ENCODE results near the gene MEI1. TPM values are rescaled to one million over a fixed set of nuclear protein-coding genes. Genes with fewer than 3 reads are reported as not detected.

MEI1 gene
- total RNA-seq, 2 experiments from 2014 or later, result 27.7 to 28.4 TPM

DNA sequence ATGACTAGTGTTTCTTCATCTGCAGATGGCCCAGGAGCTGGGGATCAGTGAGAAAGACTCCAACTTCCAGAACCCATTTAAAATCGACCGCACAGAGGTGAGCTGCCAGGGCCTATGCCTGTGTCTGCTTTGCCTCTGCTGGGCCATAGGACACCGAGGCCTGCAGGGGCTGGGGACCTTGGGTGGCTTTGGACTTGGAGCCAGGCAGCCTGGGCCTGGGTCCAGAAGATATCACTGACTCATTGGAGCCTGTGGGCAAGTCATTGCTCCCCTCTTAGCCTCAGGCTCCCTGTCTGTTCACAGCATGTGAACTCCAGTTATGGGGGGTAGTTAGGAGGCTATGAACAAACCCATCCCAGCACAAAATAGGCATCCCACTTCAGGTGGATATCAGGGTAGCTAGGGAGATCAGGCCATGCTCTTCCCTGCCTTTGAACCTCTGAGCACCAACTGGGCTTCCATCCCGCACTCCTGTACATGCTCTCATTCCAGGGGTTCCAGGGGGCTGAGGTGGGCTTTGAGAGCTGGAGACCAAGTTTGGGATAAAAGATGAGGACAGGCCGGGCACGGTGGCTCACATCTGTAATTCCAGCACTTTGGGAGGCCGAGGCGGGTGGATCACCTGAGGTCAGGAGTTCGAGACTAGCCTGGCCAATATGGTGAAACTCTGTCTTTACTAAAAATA, 114.6 kb downstream of the MEI1 start:
- H3K4me1 Mint-ChIP-seq (ENCODE audit: low read depth), result peaks cover 3% of the 10 kb centered on the region
- ChIA-PET CTCF (interaction anchor here (1.3 to 1.7 kb wide), 2 partner anchors 67 to 112 kb away, joined by 4 read pairs; no protein-coding TSS in a partner anchor), POLR2A (interaction anchor here (0.9 to 1.7 kb wide), 5 partner anchors 9 to 147 kb away, joined by 3 to 5 read pairs (median 4); partner anchors contain the start of gene SREBF2)
- H3K9me3 Mint-ChIP-seq, result no peaks in the 10 kb centered on the region
- TF ChIP-seq, protein P1, sequence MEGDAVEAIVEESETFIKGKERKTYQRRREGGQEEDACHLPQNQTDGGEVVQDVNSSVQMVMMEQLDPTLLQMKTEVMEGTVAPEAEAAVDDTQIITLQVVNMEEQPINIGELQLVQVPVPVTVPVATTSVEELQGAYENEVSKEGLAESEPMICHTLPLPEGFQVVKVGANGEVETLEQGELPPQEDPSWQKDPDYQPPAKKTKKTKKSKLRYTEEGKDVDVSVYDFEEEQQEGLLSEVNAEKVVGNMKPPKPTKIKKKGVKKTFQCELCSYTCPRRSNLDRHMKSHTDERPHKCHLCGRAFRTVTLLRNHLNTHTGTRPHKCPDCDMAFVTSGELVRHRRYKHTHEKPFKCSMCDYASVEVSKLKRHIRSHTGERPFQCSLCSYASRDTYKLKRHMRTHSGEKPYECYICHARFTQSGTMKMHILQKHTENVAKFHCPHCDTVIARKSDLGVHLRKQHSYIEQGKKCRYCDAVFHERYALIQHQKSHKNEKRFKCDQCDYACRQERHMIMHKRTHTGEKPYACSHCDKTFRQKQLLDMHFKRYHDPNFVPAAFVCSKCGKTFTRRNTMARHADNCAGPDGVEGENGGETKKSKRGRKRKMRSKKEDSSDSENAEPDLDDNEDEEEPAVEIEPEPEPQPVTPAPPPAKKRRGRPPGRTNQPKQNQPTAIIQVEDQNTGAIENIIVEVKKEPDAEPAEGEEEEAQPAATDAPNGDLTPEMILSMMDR (IDR thresholded peaks at IDR 0.05), result no peak
- no peak for ATAC-seq
- peaks cover 11% of the 10 kb centered on the region for H3K36me3 Mint-ChIP-seq (ENCODE audit: low read depth)
- DNase-seq, result no peak
- H3K27ac Mint-ChIP-seq, result no peak overlapping the region
- H3K27me3 Mint-ChIP-seq, result no peaks in the 10 kb centered on the region
- no peak overlapping the region for H3K4me3 Mint-ChIP-seq
- intact Hi-C loops (cut with micrococcal nuclease), result no loop called here

DNA sequence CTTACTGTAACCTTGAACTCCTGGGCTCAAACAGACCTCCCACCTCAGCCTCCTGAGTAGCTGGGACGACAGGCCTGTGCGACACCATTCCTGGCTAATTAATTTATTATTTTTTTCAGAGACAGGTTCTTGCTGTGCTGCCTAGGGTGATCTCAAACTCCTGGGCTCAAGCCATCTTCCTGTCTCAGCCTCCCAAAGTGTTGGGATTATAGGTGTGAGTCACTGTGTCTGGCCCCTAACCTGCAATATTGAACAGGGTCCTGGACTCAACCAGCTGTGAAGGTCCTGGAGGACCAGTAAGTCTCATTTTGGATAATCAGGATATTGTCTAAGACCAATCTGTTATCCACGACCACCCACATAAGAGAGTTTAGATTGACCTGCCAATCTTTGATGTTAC, 116.4 kb downstream of the MEI1 start:
- Mint-ChIP-seq H3K27me3 (no peaks in the 10 kb centered on the region), H3K4me3 (no peak overlapping the region), H3K36me3 (ENCODE audit: low read depth) (peaks cover 6% of the 10 kb centered on the region), H3K9me3 (no peaks in the 10 kb centered on the region), H3K27ac (no peak overlapping the region), H3K4me1 (ENCODE audit: low read depth) (peaks cover 3% of the 10 kb centered on the region)
- ATAC-seq (no peak), DNase-seq (no peak)
- CTCF ChIA-PET, result no interaction called here
- intact Hi-C loops (cut with micrococcal nuclease), result no loop called here
- TF ChIP-seq, protein P1 (IDR thresholded peaks at IDR 0.05), result no peak
- POLR2A ChIA-PET, result no interaction called here

DNA sequence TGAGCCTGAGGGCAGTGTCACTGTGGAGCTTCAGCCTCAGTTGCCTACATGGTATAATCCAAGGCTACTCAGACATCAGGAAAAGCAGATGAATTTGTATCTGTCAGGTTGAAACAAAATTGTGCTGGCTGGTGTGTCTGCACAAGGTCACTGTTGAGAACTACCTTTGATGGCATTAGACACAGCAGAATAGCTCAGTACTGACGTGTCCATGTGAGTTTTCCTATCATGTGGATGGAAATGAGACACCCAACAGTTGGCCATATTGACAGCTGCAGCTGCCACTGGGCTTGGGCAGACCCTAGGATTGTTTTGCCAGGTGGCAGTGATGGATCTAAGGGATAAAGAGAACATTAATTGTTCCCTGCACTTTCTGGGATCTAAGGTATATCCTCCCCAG, 116.9 kb downstream of the MEI1 start:
- Mint-ChIP-seq H3K4me3 (no peak overlapping the region), H3K27ac (no peak overlapping the region), H3K27me3 (no peaks in the 10 kb centered on the region), H3K36me3 (ENCODE audit: low read depth) (peaks cover 8% of the 10 kb centered on the region), H3K4me1 (ENCODE audit: low read depth) (peaks cover 3% of the 10 kb centered on the region), H3K9me3 (no peaks in the 10 kb centered on the region)
- TF ChIP-seq, protein P1 (IDR thresholded peaks at IDR 0.05), result no peak
- ATAC-seq (no peak), DNase-seq (no peak)
- ChIA-PET POLR2A (no interaction called here), CTCF (no interaction called here)
- intact Hi-C loops (cut with micrococcal nuclease), result no loop called here

- TF ChIP-seq, protein P1 (IDR thresholded peaks at IDR 0.05), result no peak
- peaks cover 8% of the 10 kb centered on the region for H3K36me3 Mint-ChIP-seq (ENCODE audit: low read depth)
- POLR2A ChIA-PET, result no interaction called here
- ATAC-seq (no peak), DNase-seq (no peak)
- H3K27ac Mint-ChIP-seq, result no peak overlapping the region
- intact Hi-C loops (cut with micrococcal nuclease), result no loop called here
- CTCF ChIA-PET, result interaction anchor here (1.0 kb wide), 1 partner anchor 124 kb away, joined by 3 read pairs; no protein-coding TSS in a partner anchor
- H3K4me3 Mint-ChIP-seq, result no peak overlapping the region
- H3K9me3 Mint-ChIP-seq, result no peaks in the 10 kb centered on the region
- no peaks in the 10 kb centered on the region for H3K27me3 Mint-ChIP-seq
- H3K4me1 Mint-ChIP-seq (ENCODE audit: low read depth), result peaks cover 8% of the 10 kb centered on the region
Measured at GRCh38 chr22:41816871-41817270, 117.6 kb downstream of the MEI1 start.

DNA sequence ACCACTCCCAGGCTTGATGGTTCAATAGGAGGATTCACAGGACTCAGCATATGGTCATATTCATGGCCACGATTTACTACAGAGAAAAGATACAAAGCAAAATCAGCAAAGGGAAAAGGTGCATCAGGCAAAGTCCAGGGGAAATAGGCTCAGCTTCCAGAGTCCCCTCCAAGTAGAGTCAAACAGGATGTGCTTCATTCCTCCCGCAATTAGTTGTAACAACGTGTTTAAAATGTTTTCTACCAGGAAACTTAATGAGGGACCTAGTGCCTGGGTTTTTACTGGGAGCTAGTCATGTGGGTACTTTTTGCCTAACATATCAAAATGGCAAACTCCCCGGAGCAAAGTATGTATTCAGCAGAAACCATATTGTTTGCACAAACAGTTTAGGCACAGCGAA, 118.7 kb downstream of the MEI1 start:
- CTCF ChIA-PET, result interaction anchor here (1.0 to 1.1 kb wide), 2 partner anchors 121 to 123 kb away, joined by 3 read pairs; no protein-coding TSS in a partner anchor
- no peak overlapping the region for H3K4me3 Mint-ChIP-seq
- no peaks in the 10 kb centered on the region for H3K9me3 Mint-ChIP-seq
- no peak overlapping the region for H3K27ac Mint-ChIP-seq
- H3K27me3 Mint-ChIP-seq, result no peaks in the 10 kb centered on the region
- intact Hi-C loops (cut with micrococcal nuclease), result no loop called here
- TF ChIP-seq, protein P1 (IDR thresholded peaks at IDR 0.05), result no peak
- no peak for DNase-seq
- ATAC-seq, result no peak
- H3K36me3 Mint-ChIP-seq (ENCODE audit: low read depth), result peaks cover 8% of the 10 kb centered on the region
- POLR2A ChIA-PET, result no interaction called here
- peaks cover 19% of the 10 kb centered on the region for H3K4me1 Mint-ChIP-seq (ENCODE audit: low read depth)

All from activated CD8-positive, alpha-beta T cell treated with anti-CD3 and anti-CD28 coated beads for 36 hours (primary cell).